Cardiac fibroblast (primary cell): ENCODE data around the gene FOXN3.

Experiments used
- DNase-seq, 2 donors: peaks; one replicate each; pipeline versions ENCODE4 v3.0.0 to v3.0.0-alpha.2; 2010; ENCODE audit warnings: low read depth in 2 of 2
- H3K4me3 ChIP-seq, 2 donors: replicated peaks in 1 of 2; 1 replicate in 1 of 2; 2 replicates in 1 of 2; pipeline ENCODE4 v1.5.1; 2011; ENCODE audit warnings: low read depth in 2 of 2, low read length in 2 of 2, mild to moderate bottlenecking in 2 of 2, moderate library complexity in 1 of 2
- CTCF ChIP-seq: IDR thresholded peaks from one replicate; pipeline ENCODE4 v1.5.1; 2011; ENCODE audit warnings: low read depth, mild to moderate bottlenecking, low read length, inconsistent platforms

Gene FOXN3

GRCh38 chr14:89401241-89401640 is 15.8 kb downstream of the FOXN3 start:
- DNase-seq, result peak in 1 of 2 donors; percentile 49
- no peak overlapping the region for H3K4me3 ChIP-seq
- TF ChIP-seq CTCF, result no peak

GRCh38 chr14:89400529-89400928 is 16.5 kb downstream of the FOXN3 start:
- no peak overlapping the region for H3K4me3 ChIP-seq
- no peak for DNase-seq
- TF ChIP-seq CTCF, result no peak

DNA sequence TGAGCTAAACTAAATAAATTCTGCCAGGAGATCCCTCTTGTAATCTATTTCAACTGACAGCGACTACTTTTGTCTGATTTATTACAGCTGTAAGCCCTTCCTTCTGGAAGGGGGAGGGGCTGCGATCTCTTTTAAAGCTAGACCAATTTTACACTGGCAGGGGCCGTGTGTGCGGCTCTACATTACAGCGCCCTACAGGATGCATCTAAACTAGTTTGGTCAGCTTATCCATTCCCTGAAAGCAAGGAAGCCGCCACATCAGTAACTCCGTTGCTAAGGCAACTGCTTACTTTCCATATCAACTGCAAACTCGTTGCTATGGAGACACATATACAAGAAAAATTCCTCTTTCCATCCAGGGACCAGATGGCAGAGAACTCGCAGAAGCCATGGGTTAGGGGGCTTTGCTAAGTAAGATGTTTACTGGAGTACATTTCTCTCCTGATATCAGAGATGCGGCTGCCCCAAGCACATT is 17.4 kb downstream of the FOXN3 start:
- no peak overlapping the region for H3K4me3 ChIP-seq
- no peak for TF ChIP-seq CTCF
- DNase-seq, result peak; percentile 80 to 91

DNA sequence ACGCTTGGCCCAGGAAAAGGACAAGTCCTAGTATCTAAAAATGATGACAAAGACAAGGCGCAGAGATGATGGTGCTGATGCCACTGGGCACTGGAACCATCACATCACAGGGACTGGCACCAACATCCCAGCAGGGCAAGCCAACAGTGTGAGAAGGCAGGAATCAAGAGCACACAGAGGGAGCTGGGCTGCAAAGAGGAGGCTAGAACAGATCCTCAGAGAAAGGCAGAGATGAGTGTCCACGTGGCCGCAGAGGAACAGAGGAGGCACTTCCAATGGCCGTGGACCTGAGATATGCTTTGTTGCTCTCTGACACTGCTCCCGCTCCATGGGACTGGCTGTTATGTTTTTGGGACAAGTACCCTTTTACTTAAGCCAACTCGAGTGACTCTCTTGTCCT is 17.9 kb downstream of the FOXN3 start:
- no peak for TF ChIP-seq CTCF

DNA sequence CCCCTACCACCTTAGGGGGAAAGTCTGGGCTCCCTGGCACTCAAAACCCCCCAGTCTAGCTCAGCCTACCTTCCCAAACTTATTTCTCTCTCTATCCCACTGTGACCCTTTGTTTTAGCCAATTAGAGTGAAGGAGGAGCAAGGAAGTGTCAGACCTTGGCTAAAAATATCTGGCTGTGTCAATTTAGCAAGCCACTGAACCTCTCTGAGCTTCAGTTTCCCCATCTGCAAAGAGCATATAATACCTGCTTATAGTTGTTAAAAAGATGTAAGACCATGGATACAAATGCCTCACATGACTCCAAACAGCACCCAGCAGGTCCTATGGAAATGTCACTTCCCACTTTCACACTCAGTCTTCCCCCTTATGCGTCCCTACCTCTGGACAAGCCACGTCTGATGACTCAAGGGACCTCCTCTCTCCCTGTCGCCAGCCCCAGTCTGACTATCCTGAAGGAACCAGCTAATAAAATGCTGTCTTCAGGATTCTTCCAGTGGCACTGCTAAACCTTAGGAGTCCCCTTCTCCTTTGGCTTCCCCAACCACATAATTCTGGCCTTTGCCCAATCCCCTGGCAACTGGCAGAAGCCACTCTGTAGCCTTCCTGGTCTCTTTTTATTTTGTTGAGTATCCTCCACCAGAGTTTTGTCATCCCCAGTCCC is 19.3 kb downstream of the FOXN3 start:
- TF ChIP-seq CTCF, result no peak
- H3K4me3 ChIP-seq, result no peak overlapping the region
- no peak for DNase-seq

More for the DNA sequence above, 17.9 kb downstream of the FOXN3 start:
- DNase-seq, result no peak
- H3K4me3 ChIP-seq, result no peak overlapping the region

DNA sequence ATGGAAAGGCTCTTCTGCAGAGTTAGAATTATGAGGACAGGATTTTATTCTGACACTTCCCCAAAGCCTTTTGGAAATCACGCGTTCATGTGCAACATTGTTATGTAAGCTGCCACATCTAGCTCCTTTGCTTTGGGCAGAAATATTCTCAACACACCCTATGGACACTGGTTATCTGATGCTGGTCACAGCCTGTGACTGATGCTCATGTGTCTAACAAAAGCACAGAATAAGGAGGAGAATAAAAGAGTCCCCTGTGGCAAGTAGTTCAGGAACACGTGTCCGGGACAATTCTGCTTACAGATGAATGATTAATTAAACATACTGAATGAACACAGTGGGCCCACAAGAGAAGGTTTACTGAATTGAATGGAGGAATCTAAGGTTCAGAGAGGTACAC is 22.1 kb downstream of the FOXN3 start:
- DNase-seq, result no peak
- TF ChIP-seq CTCF, result no peak
- no peak overlapping the region for H3K4me3 ChIP-seq
